ENCODE measurements around the gene OR51V1.

The OR51V1 gene

DNA sequence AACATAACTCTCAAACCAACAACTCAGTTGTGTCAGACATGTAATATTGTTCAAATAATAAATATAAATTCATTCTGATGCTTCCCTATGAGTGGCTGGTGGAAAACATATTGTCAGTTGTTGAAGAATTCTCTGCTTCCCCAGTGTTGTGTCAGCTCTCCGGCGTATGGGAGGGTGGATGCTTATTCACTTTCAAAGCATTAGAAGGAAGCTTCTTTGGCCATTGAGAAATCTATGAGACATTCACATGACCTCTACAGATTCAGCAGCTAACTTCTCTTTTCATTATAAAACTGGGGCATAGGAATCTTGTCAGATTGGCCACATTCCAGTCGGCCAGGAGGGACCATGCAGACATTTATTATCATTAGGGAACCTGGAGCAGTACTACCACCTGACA lies 2.9 kb downstream of the OR51V1 start:
- no peaks in the 10 kb centered on the region for H3K36me3 ChIP-seq (ENCODE audit: insufficient read depth, low read length)
- no peaks in the 10 kb centered on the region for H3K79me2 ChIP-seq (ENCODE audit: insufficient read depth, low read length)
- no peak for TF ChIP-seq EZH2 (IDR thresholded peaks at IDR 0.05; ENCODE audit: borderline replicate concordance, low read depth, low read length, severe bottlenecking)
- TF ChIP-seq, protein P1, sequence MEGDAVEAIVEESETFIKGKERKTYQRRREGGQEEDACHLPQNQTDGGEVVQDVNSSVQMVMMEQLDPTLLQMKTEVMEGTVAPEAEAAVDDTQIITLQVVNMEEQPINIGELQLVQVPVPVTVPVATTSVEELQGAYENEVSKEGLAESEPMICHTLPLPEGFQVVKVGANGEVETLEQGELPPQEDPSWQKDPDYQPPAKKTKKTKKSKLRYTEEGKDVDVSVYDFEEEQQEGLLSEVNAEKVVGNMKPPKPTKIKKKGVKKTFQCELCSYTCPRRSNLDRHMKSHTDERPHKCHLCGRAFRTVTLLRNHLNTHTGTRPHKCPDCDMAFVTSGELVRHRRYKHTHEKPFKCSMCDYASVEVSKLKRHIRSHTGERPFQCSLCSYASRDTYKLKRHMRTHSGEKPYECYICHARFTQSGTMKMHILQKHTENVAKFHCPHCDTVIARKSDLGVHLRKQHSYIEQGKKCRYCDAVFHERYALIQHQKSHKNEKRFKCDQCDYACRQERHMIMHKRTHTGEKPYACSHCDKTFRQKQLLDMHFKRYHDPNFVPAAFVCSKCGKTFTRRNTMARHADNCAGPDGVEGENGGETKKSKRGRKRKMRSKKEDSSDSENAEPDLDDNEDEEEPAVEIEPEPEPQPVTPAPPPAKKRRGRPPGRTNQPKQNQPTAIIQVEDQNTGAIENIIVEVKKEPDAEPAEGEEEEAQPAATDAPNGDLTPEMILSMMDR (IDR thresholded peaks at IDR 0.05; ENCODE audit: borderline replicate concordance, extremely low read depth, low read length, poor library complexity, severe bottlenecking), result no peak
- no peaks in the 10 kb centered on the region for H4K20me1 ChIP-seq (ENCODE audit: insufficient read depth, low read length)
- no peaks in the 10 kb centered on the region for H3K9me3 ChIP-seq (ENCODE audit: insufficient read depth, low read length, severe bottlenecking)
- no peak overlapping the region for H3K4me3 ChIP-seq (ENCODE audit: low read depth in 1 of 2, low read length in 2 of 2)
- H3K4me2 ChIP-seq (ENCODE audit: insufficient read depth, low read length), result no peak overlapping the region
- peaks cover 4% of the 10 kb centered on the region for H3K27me3 ChIP-seq (ENCODE audit: insufficient read depth, low read length, poor library complexity)
- no peak overlapping the region for H3K9ac ChIP-seq (ENCODE audit: low read depth, low read length)
- ATAC-seq (ENCODE audit: insufficient read depth, low read depth) (no peak), DNase-seq (no peak)
- no peak overlapping the region for H3K27ac ChIP-seq (ENCODE audit: low read length)
- no peaks in the 10 kb centered on the region for H3K4me1 ChIP-seq (ENCODE audit: insufficient read depth, low read length)
- H2AFZ ChIP-seq (ENCODE audit: low read depth, low read length), result no peak overlapping the region

DNA sequence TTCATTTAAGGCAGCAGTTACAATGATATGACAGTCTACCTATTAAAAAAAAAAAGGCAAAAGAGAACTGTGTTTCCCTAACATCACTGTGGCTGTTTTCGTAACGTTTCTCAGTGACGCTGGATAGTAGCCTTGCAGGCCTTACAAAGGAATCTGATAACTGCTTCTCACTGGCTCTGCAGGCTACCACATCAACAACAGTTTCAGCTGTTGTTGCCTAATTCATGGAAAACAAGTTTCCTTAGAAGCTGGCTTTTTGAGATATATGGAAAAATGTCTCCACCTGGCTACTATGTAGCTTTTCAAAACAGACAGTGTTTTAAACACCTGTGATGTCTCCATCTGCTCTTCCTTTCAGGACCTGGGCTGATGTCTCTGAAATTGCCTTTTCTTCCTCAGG lies 3.8 kb downstream of the OR51V1 start:
- no peaks in the 10 kb centered on the region for H3K9me3 ChIP-seq (ENCODE audit: insufficient read depth, low read length, severe bottlenecking)
- H3K4me2 ChIP-seq (ENCODE audit: insufficient read depth, low read length), result no peak overlapping the region
- H3K9ac ChIP-seq (ENCODE audit: low read depth, low read length), result no peak overlapping the region
- DNase-seq (no peak), ATAC-seq (ENCODE audit: insufficient read depth, low read depth) (no peak)
- no peak overlapping the region for H3K4me3 ChIP-seq (ENCODE audit: low read depth in 1 of 2, low read length in 2 of 2)
- no peaks in the 10 kb centered on the region for H3K4me1 ChIP-seq (ENCODE audit: insufficient read depth, low read length)
- H2AFZ ChIP-seq (ENCODE audit: low read depth, low read length), result no peak overlapping the region
- TF ChIP-seq, protein P1 (IDR thresholded peaks at IDR 0.05; ENCODE audit: borderline replicate concordance, extremely low read depth, low read length, poor library complexity, severe bottlenecking), result no peak
- TF ChIP-seq EZH2 (IDR thresholded peaks at IDR 0.05; ENCODE audit: borderline replicate concordance, low read depth, low read length, severe bottlenecking), result no peak
- H4K20me1 ChIP-seq (ENCODE audit: insufficient read depth, low read length), result no peaks in the 10 kb centered on the region
- H3K27me3 ChIP-seq (ENCODE audit: insufficient read depth, low read length, poor library complexity), result peaks cover 4% of the 10 kb centered on the region
- H3K36me3 ChIP-seq (ENCODE audit: insufficient read depth, low read length), result no peaks in the 10 kb centered on the region
- H3K79me2 ChIP-seq (ENCODE audit: insufficient read depth, low read length), result no peaks in the 10 kb centered on the region
- no peak overlapping the region for H3K27ac ChIP-seq (ENCODE audit: low read length)

- H3K9me3 ChIP-seq (ENCODE audit: insufficient read depth, low read length, severe bottlenecking), result no peaks in the 10 kb centered on the region
- no peaks in the 10 kb centered on the region for H4K20me1 ChIP-seq (ENCODE audit: insufficient read depth, low read length)
- H3K27ac ChIP-seq (ENCODE audit: low read length), result no peak overlapping the region
- TF ChIP-seq, protein P1 (IDR thresholded peaks at IDR 0.05; ENCODE audit: borderline replicate concordance, extremely low read depth, low read length, poor library complexity, severe bottlenecking), result no peak
- TF ChIP-seq EZH2 (IDR thresholded peaks at IDR 0.05; ENCODE audit: borderline replicate concordance, low read depth, low read length, severe bottlenecking), result no peak
- no peaks in the 10 kb centered on the region for H3K79me2 ChIP-seq (ENCODE audit: insufficient read depth, low read length)
- H3K4me3 ChIP-seq (ENCODE audit: low read depth in 1 of 2, low read length in 2 of 2), result no peak overlapping the region
- no peak overlapping the region for H3K4me2 ChIP-seq (ENCODE audit: insufficient read depth, low read length)
- H3K4me1 ChIP-seq (ENCODE audit: insufficient read depth, low read length), result no peaks in the 10 kb centered on the region
- no peak overlapping the region for H2AFZ ChIP-seq (ENCODE audit: low read depth, low read length)
- DNase-seq (no peak), ATAC-seq (ENCODE audit: insufficient read depth, low read depth) (no peak)
- no peak overlapping the region for H3K9ac ChIP-seq (ENCODE audit: low read depth, low read length)
- no peaks in the 10 kb centered on the region for H3K36me3 ChIP-seq (ENCODE audit: insufficient read depth, low read length)
- no peaks in the 10 kb centered on the region for H3K27me3 ChIP-seq (ENCODE audit: insufficient read depth, low read length, poor library complexity)
Measured at GRCh38 chr11:5196067-5196466, 4.4 kb downstream of the OR51V1 start.

GRCh38 chr11:5192738-5193137 lies 7.7 kb downstream of the OR51V1 start:
- TF ChIP-seq, protein P1 (IDR thresholded peaks at IDR 0.05; ENCODE audit: borderline replicate concordance, extremely low read depth, low read length, poor library complexity, severe bottlenecking), result no peak
- no peak for TF ChIP-seq EZH2 (IDR thresholded peaks at IDR 0.05; ENCODE audit: borderline replicate concordance, low read depth, low read length, severe bottlenecking)
- Histone ChIP-seq H3K27me3 (ENCODE audit: insufficient read depth, low read length, poor library complexity) (no peaks in the 10 kb centered on the region), H3K36me3 (ENCODE audit: insufficient read depth, low read length) (no peaks in the 10 kb centered on the region), H2AFZ (ENCODE audit: low read depth, low read length) (no peak overlapping the region), H3K4me2 (ENCODE audit: insufficient read depth, low read length) (no peak overlapping the region), H3K4me3 (ENCODE audit: low read depth in 1 of 2, low read length in 2 of 2) (no peak overlapping the region), H3K9ac (ENCODE audit: low read depth, low read length) (no peak overlapping the region), H4K20me1 (ENCODE audit: insufficient read depth, low read length) (no peaks in the 10 kb centered on the region), H3K4me1 (ENCODE audit: insufficient read depth, low read length) (no peaks in the 10 kb centered on the region), H3K79me2 (ENCODE audit: insufficient read depth, low read length) (no peaks in the 10 kb centered on the region), H3K27ac (ENCODE audit: low read length) (no peak overlapping the region), H3K9me3 (ENCODE audit: insufficient read depth, low read length, severe bottlenecking) (no peaks in the 10 kb centered on the region)
- no peak for ATAC-seq (ENCODE audit: insufficient read depth, low read depth)
- no peak for DNase-seq

All from DND-41 (cell line).